Trophoblast cell (in vitro differentiated cells and primary cell): Measurements from ENCODE around the gene KY.

Experiments
- DNase-seq, 2 donors: peaks; one replicate each; pipeline ENCODE4 v3.0.0-alpha.2; 2016
- H2AFZ ChIP-seq: 2 replicates; pipeline ENCODE4 v1.6.1; 2013; ENCODE audit warnings: low read length, moderate library complexity, mild to moderate bottlenecking; ENCODE audit not compliant: insufficient read depth, poor library complexity
- H2AK5ac ChIP-seq: 2 replicates; pipeline ENCODE4 v1.6.1; 2013; ENCODE audit warnings: mild to moderate bottlenecking, low read length
- H2BK120ac ChIP-seq: 2 replicates; pipeline ENCODE4 v1.6.1; 2013; ENCODE audit warnings: low read length, mild to moderate bottlenecking, moderate library complexity; ENCODE audit not compliant: insufficient read depth, poor library complexity
- H2BK12ac ChIP-seq: 2 replicates; pipeline ENCODE4 v1.6.1; 2013; ENCODE audit warnings: mild to moderate bottlenecking, low read length, moderate library complexity
- H2BK5ac ChIP-seq: 2 replicates; pipeline ENCODE4 v1.6.1; 2013; ENCODE audit warnings: low read length, low read depth, moderate library complexity, mild to moderate bottlenecking; ENCODE audit not compliant: poor library complexity
- H3K14ac ChIP-seq: 2 replicates; pipeline ENCODE4 v1.6.1; 2013; ENCODE audit warnings: mild to moderate bottlenecking, low read length
- H3K18ac ChIP-seq: 2 replicates; pipeline ENCODE4 v1.6.1; 2013; ENCODE audit warnings: mild to moderate bottlenecking, low read length
- H3K23ac ChIP-seq: 2 replicates; pipeline ENCODE4 v1.6.1; 2013; ENCODE audit warnings: low read length
- H3K27ac ChIP-seq: 2 replicates; pipeline ENCODE4 v1.5.1; 2013; ENCODE audit warnings: low read depth, mild to moderate bottlenecking, inconsistent platforms, low read length, moderate library complexity
- H3K27me3 ChIP-seq: 2 replicates; pipeline ENCODE4 v1.6.1; 2013; ENCODE audit warnings: inconsistent platforms, mild to moderate bottlenecking, low read length, moderate library complexity; ENCODE audit not compliant: insufficient read depth
- H3K36me3 ChIP-seq, 2 experiments: 1 replicate in 1 of 2; 2 replicates in 1 of 2; pipeline ENCODE4 v1.6.1; 2013; ENCODE audit warnings: low read length in 2 of 2, mild to moderate bottlenecking in 2 of 2, moderate library complexity in 1 of 2; ENCODE audit not compliant: insufficient read depth in 2 of 2, control insufficient read depth in 1 of 2
- H3K4ac ChIP-seq: 2 replicates; pipeline ENCODE4 v1.6.1; 2013; ENCODE audit warnings: low read depth, mild to moderate bottlenecking, low read length, moderate library complexity
- H3K4me1 ChIP-seq, 2 experiments: 1 replicate in 1 of 2; 2 replicates in 1 of 2; pipeline ENCODE4 v1.6.1; 2013; ENCODE audit warnings: low read length in 2 of 2, mild to moderate bottlenecking in 2 of 2, moderate library complexity in 1 of 2; ENCODE audit not compliant: insufficient read depth in 2 of 2, control insufficient read depth in 1 of 2
- H3K4me2 ChIP-seq: 2 replicates; pipeline ENCODE4 v1.6.1; 2013; ENCODE audit warnings: inconsistent platforms, mild to moderate bottlenecking, low read length, moderate library complexity
- H3K4me3 ChIP-seq: 2 replicates; pipeline ENCODE4 v1.5.1; 2013; ENCODE audit warnings: mild to moderate bottlenecking, low read depth, low read length, inconsistent platforms
- H3K79me1 ChIP-seq: one replicate; pipeline ENCODE4 v1.6.1; 2013; ENCODE audit warnings: low read length
- H3K79me2 ChIP-seq: 2 replicates; pipeline ENCODE4 v1.6.1; 2013; ENCODE audit warnings: low read length, mild to moderate bottlenecking; ENCODE audit not compliant: control insufficient read depth, insufficient read depth, poor library complexity
- H3K9ac ChIP-seq: 2 replicates; pipeline ENCODE4 v1.6.1; 2013; ENCODE audit warnings: mild to moderate bottlenecking, low read length
- H3K9me3 ChIP-seq: 2 replicates; pipeline ENCODE4 v1.6.1; 2013; ENCODE audit warnings: low read depth, mild to moderate bottlenecking, control low read depth, inconsistent platforms, low read length; ENCODE audit not compliant: insufficient read depth
- H4K12ac ChIP-seq: 2 replicates; pipeline ENCODE4 v1.6.1; 2013; ENCODE audit warnings: low read depth, mild to moderate bottlenecking, low read length, moderate library complexity
- H4K8ac ChIP-seq: 2 replicates; pipeline ENCODE4 v1.6.1; 2013; ENCODE audit warnings: low read depth, mild to moderate bottlenecking, low read length, moderate library complexity
- H4K91ac ChIP-seq: one replicate; pipeline ENCODE4 v1.6.1; 2013; ENCODE audit warnings: low read depth, mild to moderate bottlenecking, low read length, moderate library complexity
- WGBS: extraction: QIAGEN DNeasy Blood & Tissue Kit; methylation state at CpG from one replicate; pipeline ENCODE4 v1.1.7; 2013; ENCODE audit warnings: missing lambda C conversion rate; ENCODE audit not compliant: insufficient read length, insufficient coverage; ENCODE audit errors: extremely low coverage; 5-methylcytosine and 5-hydroxymethylcytosine counted together

The KY gene

DNA sequence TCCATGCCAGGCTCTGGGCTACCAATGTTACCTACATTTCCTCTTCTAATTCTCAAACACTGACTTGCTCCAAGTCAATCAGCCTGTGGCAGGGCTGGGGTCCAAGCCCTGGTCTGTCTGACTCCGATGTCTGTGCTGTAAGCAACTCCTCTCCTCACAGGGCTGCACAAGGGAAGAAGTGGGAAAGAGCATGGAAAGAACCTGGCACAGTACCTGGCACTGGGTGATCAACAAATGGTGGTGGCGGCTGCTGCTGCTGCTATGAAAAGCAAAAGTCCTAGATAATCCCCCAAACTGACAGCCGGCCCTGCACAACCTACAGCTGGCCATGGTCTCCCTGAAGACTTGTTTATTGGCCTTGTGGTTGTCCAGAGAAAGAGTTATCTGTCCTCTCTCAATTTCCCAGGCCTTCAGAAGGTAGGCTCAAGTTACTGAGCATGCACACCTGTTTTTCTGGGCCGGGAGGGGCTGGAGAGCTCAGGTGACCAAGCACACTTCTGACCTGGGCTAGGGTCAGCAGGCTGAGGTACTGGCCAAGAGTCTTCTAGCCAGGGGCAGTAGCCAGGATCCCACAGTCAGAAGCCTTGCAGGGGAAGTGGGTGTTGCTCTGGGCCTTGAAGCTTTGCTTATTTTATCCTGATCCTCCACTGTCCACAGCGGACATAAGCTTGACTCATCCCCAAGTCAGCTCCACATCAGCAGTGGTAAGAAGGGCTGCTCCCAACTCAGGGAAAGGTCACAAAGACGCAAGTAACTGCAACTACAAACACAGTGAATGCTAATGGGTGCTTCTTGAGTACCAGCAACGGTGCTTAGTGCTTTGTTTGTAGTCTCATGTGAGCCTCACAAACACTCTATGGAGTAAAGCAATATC lies 35.3 kb upstream of the KY start:
- Histone ChIP-seq H3K4me2 (no peak overlapping the region), H3K23ac (no peak overlapping the region), H3K9ac (no peak overlapping the region), H2BK5ac (no peak overlapping the region), H4K12ac (no peak overlapping the region), H2AK5ac (no peak overlapping the region), H3K79me2 (no peaks in the 10 kb centered on the region), H3K9me3 (peaks cover 2% of the 10 kb centered on the region), H3K79me1 (no peaks in the 10 kb centered on the region), H2BK12ac (no peak overlapping the region), H4K8ac (no peak overlapping the region), H3K4ac (no peak overlapping the region), H3K4me1 (no peaks in the 10 kb centered on the region), H3K36me3 (no peaks in the 10 kb centered on the region), H2BK120ac (no peak overlapping the region), H4K91ac (no peak overlapping the region), H3K27ac (no peak overlapping the region), H3K18ac (no peak overlapping the region), H3K27me3 (no peaks in the 10 kb centered on the region), H2AFZ (no peak overlapping the region), H3K14ac (no peak overlapping the region), H3K4me3 (no peak overlapping the region)
- WGBS: no CpG with 5 or more reads among the region's 7 CpGs
- DNase-seq: no peak

DNA sequence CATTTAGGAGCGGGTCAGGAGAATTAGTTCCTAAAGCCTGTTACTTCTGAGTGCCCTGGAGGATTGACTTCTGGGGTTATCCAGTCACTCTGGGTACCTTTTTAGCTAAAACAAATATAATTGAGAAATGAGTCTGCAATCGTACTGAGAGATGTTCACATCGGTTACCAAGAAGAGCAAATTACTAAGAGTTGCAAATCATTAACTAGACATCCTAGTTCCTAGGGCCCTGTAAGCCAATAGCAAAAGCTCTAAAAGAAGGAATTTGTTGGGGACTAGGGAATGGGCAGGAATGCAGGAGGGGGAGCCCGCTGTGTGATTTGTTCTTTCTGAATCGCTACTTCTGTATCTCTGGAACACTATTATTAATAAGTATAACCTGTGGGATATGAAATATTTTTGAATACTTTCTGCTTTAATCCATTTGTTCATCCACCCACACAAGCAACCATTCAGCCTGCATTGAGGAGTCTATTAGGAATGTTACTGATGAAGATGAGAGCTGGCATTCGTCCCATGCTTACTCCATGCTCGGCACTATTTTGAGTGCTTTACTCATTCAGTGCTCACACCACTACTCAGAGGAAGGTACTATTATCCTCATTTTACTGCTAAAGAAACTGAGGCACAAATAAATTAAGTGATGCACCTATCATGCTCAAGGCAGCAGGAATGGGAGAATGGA lies 31.5 kb upstream of the KY start:
- DNase-seq: no peak
- Histone ChIP-seq H3K4ac (no peak overlapping the region), H2BK120ac (no peak overlapping the region), H3K27ac (no peak overlapping the region), H3K9ac (no peak overlapping the region), H4K8ac (no peak overlapping the region), H2BK12ac (no peak overlapping the region), H3K23ac (no peak overlapping the region), H4K12ac (no peak overlapping the region), H3K4me3 (no peak overlapping the region), H4K91ac (no peak overlapping the region), H3K27me3 (no peaks in the 10 kb centered on the region), H3K4me2 (no peak overlapping the region), H2BK5ac (no peak overlapping the region), H3K9me3 (peaks cover 4% of the 10 kb centered on the region), H3K18ac (no peak overlapping the region), H3K36me3 (no peaks in the 10 kb centered on the region), H2AK5ac (no peak overlapping the region), H3K79me2 (no peaks in the 10 kb centered on the region), H2AFZ (no peak overlapping the region), H3K79me1 (no peaks in the 10 kb centered on the region), H3K4me1 (no peaks in the 10 kb centered on the region), H3K14ac (no peak overlapping the region)
- no CpG with 5 or more reads among the region's 7 CpGs for WGBS

GRCh38 chr3:134681522-134681900 lies 30.7 kb upstream of the KY start:
- WGBS: no CpG with 5 or more reads among the region's 6 CpGs
- Histone ChIP-seq H3K79me2 (no peaks in the 10 kb centered on the region), H3K36me3 (no peaks in the 10 kb centered on the region), H4K12ac (no peak overlapping the region), H2AFZ (no peak overlapping the region), H3K27me3 (no peaks in the 10 kb centered on the region), H3K23ac (no peak overlapping the region), H3K4me1 (no peaks in the 10 kb centered on the region), H3K79me1 (no peaks in the 10 kb centered on the region), H3K4me2 (no peak overlapping the region), H3K9ac (no peak overlapping the region), H3K4me3 (no peak overlapping the region), H3K14ac (no peak overlapping the region), H3K4ac (no peak overlapping the region), H4K8ac (no peak overlapping the region), H2BK5ac (no peak overlapping the region), H3K9me3 (peaks cover 4% of the 10 kb centered on the region), H2BK12ac (no peak overlapping the region), H2BK120ac (no peak overlapping the region), H2AK5ac (no peak overlapping the region), H3K27ac (no peak overlapping the region), H4K91ac (no peak overlapping the region), H3K18ac (no peak overlapping the region)
- no peak for DNase-seq

DNA sequence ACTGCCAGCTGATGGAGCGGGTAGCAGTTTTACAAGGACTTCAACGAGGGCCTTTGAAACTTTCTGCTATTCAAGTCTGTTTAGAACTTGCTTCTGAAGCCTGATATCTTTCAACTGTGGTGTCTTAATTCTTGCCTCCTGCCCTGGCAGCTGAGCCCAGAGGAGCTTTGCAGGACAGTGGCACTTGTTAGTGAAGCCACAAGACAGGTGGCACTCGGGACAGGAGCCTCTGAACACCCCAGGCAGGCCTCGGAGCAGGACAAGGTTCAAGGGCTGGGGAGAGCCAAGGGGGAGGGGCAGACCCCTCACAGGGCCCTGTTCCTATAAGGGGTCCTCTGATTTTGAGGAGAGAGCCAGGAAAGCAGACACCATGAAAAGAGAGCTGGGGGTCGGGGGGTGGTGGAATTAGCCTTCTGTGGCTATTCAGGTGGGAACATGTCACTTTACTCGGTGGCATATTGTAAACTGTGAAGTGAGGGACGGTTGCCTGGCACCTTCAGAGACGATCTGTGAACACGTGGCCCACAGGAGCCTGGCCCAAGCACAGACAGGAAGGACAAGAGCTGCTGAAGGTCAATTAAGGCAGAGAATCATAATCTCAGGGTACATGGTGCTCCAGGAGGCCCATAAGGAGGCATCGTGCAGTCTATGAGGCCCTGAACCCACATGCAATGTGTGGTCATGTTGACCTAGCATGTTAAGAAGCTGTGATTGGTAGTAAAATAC lies 30.1 kb upstream of the KY start:
- H3K14ac ChIP-seq: no peak overlapping the region
- H4K12ac ChIP-seq: no peak overlapping the region
- H3K27me3 ChIP-seq: no peaks in the 10 kb centered on the region
- H3K4me3 ChIP-seq: no peak overlapping the region
- no peaks in the 10 kb centered on the region for H3K79me1 ChIP-seq
- no peaks in the 10 kb centered on the region for H3K4me1 ChIP-seq
- H3K23ac ChIP-seq: no peak overlapping the region
- H3K79me2 ChIP-seq: no peaks in the 10 kb centered on the region
- H4K91ac ChIP-seq: no peak overlapping the region
- H2AFZ ChIP-seq: no peak overlapping the region
- no peak overlapping the region for H4K8ac ChIP-seq
- no peaks in the 10 kb centered on the region for H3K36me3 ChIP-seq
- no peak overlapping the region for H3K27ac ChIP-seq
- no peak overlapping the region for H3K4ac ChIP-seq
- no peak overlapping the region for H3K9ac ChIP-seq
- H2BK12ac ChIP-seq: no peak overlapping the region
- H2AK5ac ChIP-seq: no peak overlapping the region
- no peak overlapping the region for H3K4me2 ChIP-seq
- no peak for DNase-seq
- H2BK120ac ChIP-seq: no peak overlapping the region
- no peak overlapping the region for H3K18ac ChIP-seq
- peaks cover 4% of the 10 kb centered on the region for H3K9me3 ChIP-seq
- no peak overlapping the region for H2BK5ac ChIP-seq
- no CpG with 5 or more reads among the region's 10 CpGs for WGBS
